Heart left ventricle (tissue), 13 donors: ENCODE measurements around the gene PLK3.
"Not testable (repeated sequence)": the region's sequence is repeated elsewhere in the genome, so short reads cannot be mapped to it uniquely, and the experiment has no call there.

Experiments used
- CTCF ChIP-seq, 12 donors: fragments of 200-600 bp; sonication (generic) in 4 of 12; IDR thresholded peaks; one replicate each; pipeline versions ENCODE4 v1.5.0 to v1.8.0; 2018 to 2022; ENCODE audit warnings: antibody characterized with exemption in 12 of 12, mild to moderate bottlenecking in 5 of 12
- POLR2A ChIP-seq, 2 donors: fragments of 450-650 bp; IDR thresholded peaks; one replicate each; pipeline ENCODE4 v1.6.1; 2017; ENCODE audit warnings: antibody characterized with exemption in 2 of 2, mild to moderate bottlenecking in 2 of 2, moderate library complexity in 2 of 2
- donor health status: ischemic (EF 13 %, LVEDD 7.1; RV severe dilation, severe dysfunction).
- donor health status: DM: no; HTN: yes; CAD: no.
- donor health status: DM: no; HTN: no; CAD: no.
- donor health status: ischemic (EF 25% LVEDD 6.9; RV normal size, moderate dysfunction).
- donor health status: ischemic (EF 25% LVEDD 5.7; RV mildly dilated, moderate dysfunction).
- donor health status: ischemic (EF 35%, LVEDD 5.7; RV mildly dilated, moderate dysfunction).
- donor health status: nonischemic (EF 11% LVEDD 7.7; RV severe dilation, severe dysfunction).
- donor health status: DM: yes; HTN: yes; CAD: no.
- donor health status: PGD.
- donor health status: ischemic (EF 29% LVEDD 5.4; RV normal size, mild dysfunction).
- donor health status: nonischemic (EF 23%, LVEDD 6.1; RV moderate dilation, normal function).

GRCh38 chr1:44815926-44816325 is 15.7 kb downstream of the PLK3 start:
- TF ChIP-seq CTCF, POLR2A (IDR thresholded peaks at IDR 0.05): not testable (repeated sequence)
